Anterior cingulate cortex (tissue), 58 donors: ENCODE measurements around the gene SECTM1.
A peak's percentile ranks its signal among the peaks of the same experiment; 100 is the strongest.

Source experiments
- DNase-seq, 58 donors: peaks; one replicate each; lab custom pipeline; 2025; lab: John Stamatoyannopoulos, UW

Gene SECTM1

DNA sequence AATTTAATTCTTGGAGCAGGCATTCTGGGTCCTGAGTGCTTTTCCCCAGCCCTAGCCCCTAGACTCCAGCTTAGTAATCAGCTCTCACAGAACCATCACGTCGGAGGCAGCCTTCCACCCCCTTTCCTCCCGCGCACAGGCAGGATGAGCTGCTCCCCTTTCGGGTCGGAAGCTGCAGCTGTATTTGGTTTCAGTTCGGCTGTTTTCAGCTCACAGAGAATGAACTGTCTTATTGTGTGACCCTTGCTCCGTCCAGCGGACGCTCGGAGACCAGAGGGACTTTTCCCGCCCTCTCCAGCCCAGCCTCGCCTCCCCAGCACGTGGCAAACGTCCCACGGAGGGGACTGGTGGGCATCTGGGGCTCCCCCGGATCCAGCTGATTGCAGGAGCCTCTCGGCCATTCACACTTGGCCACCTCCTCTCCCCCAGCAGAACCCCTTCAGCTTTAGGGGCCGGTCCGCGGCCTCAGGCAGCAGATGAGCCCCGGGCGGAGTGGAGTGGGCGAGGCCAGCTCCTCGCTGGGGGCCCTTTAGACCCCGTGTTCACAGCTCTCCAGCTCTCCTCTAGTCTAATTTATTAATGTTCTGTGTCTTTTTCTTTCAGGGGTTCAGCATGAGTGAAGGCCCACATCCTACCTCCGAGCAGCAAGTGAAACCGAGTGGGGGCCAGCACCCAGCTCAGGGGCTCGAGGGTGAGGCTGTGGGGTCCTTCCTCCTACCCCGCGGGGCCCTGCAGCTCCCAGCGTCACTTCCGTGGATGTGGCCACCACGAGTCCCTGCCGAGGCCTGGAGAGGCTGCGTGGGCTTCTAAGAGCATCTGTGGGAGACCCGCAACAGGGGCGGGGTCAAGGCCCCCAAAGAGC lies 37.1 kb upstream of the SECTM1 start:
- no peak for DNase-seq

DNA sequence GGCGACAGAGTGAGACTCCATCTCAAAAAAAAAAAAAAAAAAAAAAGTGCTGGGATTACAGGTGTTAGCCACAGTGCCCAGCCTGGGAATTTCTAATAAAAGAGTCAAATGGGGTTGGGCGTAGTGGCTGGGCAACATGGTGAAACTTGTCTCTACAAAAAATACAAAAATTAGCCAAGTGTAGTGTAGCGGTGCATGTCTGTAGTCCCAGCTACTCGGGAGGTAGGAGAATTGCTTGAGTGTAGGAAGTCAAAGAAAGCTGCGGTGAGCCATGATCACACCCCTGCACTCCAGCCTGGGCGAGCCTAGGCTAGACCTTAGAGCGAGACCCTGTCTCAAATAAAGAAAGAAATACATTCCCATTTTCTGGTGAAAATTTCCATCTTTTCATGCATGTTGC lies 35.6 kb upstream of the SECTM1 start:
- DNase-seq, result no peak

DNA sequence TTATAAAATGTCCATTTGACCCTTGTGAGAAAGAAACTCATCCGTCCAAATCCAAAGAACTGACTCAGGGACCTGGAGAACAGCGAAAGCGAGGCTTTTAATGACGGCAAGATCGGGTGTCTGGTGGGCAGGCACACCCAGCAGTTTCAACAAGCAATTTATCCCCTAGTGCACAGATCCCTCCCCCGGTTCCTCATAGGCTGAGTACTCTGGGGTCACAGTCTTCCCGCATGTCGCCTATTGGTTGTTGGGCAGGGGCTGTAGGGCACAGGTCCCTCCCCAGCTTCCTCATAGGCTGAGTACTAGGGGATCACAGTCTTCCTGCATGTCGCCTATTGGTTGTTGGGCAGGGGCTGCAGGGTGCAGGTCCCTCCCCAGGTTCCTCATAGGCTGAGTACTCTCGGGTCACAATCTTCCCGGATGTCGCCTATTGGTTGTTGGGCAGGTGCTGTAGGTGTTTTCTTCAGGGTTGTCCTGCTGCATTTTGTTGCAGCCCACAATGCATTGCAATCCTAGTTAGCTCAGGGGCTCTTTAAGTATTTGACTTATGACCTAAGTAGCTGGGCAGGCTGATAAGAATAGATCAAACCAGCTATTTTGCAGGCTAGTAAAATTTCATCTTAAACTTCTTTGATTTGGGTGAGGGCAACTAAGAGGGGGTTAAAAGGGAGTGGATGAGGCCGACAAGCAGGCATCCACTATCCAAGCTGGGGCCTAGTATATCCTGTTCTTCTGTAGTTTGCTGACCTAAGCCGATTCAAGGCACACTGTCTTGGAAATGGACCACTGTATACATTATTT lies 34.4 kb upstream of the SECTM1 start:
- DNase-seq, result no peak

DNA sequence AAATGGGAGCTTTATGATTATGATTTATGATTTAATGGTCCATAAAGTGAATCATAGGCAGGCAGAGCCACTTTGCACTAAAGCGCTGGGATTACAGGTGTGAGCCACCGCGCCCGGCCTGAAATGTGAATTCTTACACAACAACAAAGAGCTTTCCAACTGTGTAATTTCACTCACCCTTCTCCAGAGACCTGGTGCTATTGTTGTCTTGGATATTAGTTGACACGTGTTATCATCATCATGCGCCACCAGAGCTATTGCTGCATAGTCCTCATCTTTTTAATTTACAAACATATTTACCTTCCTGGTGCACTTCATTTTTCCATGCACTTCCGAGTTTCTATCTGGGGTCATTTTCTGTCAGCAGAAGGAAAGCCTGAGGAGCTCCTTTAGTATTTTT lies 33.2 kb upstream of the SECTM1 start:
- no peak for DNase-seq

DNA sequence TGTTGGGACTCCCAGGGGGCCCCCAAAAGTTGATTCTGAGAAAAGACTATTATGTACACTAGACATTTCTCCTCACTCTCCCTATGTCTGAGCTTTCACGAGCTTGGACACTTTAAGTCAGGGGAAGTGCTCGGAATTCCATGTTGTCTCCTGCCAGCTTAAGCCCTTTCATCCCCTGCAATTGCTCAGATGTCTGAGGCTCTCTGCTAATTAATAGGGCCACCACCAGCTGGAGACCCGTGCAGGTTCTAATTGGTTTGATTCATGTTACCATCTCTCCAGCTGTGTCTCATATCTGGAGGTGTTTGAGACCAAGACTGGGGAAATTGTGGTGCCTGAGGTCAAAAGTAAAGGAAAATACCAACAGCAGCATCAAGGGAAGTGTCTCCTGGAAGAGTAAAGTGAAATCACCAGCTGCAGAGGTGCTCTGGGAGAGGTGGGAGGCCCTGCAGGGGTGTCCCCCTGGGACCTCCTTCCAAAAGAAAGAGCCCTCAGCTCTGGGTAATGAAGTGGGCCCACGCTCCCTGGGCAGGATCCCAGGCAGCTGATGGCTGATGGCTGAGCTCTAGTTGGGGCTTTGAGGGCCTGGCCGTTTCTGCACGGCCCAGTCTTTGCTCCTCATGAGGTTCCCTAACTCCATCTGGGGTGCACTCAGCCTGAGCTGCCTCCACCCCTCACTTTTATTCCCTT lies 32.2 kb upstream of the SECTM1 start:
- no peak for DNase-seq

DNA sequence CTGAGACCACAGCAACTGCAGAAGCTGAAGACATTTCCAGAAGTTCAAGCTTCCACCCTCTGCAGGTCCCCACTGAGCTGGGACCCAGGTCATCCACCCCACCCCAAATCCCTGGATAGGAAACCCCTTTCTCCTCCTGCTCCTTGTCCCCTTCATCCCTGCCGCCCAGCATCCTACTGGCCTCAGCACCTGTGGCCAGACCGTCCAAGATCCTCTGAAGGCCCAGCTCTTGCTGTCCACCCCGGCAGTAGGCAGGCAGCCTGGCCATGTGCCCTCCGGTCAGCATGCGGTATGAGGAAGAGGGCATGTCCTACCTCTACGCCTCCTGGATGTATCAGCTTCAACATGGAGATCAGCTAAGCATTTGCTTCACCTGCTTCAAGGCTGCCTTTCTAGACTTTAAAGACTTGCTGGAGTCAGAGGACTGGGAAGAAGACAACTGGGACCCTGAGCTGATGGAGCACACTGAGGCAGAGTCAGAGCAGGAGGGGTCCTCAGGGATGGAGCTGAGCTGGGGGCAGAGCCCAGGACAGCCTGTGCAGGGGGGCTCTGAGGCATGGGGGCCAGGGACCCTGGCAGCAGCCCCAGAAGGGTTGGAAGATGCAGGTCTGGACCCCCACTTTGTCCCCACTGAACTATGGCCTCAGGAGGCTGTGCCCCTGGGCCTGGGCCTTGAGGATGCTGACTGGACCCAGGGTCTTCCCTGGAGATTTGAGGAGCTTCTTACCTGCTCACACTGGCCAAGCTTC lies 28.5 kb upstream of the SECTM1 start:
- DNase-seq, result no peak

DNA sequence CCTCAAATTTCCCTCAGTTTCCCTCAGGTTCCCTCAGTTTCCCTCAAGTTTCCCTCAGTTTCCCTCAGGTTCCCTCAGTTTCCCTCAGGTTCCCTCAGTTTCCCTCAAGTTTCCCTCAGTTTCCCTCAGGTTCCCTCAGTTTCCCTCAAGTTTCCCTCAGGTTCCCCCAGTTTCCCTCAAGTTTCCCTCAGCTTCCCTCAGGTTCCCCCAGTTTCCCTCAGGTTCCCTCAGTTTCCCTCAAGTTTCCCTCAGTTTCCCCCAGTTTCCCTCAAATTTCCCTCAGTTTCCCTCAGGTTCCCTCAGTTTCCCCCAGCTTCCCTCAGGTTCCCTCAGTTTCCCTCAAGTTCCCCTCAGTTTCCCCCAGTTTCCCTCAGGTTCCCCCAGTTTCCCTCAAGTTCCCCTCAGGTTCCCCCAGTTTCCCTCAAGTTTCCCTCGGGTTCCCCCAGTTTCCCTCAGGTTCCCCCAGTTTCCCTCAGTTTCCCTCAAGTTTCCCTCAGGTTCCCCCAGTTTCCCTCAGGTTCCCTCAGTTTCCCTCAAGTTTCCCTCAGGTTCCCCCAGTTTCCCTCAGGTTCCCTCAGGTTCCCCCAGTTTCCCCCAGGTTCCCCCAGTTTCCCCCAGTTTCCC lies 26.0 kb upstream of the SECTM1 start:
- peak in 1 of 58 donors; percentile 16 for DNase-seq

DNA sequence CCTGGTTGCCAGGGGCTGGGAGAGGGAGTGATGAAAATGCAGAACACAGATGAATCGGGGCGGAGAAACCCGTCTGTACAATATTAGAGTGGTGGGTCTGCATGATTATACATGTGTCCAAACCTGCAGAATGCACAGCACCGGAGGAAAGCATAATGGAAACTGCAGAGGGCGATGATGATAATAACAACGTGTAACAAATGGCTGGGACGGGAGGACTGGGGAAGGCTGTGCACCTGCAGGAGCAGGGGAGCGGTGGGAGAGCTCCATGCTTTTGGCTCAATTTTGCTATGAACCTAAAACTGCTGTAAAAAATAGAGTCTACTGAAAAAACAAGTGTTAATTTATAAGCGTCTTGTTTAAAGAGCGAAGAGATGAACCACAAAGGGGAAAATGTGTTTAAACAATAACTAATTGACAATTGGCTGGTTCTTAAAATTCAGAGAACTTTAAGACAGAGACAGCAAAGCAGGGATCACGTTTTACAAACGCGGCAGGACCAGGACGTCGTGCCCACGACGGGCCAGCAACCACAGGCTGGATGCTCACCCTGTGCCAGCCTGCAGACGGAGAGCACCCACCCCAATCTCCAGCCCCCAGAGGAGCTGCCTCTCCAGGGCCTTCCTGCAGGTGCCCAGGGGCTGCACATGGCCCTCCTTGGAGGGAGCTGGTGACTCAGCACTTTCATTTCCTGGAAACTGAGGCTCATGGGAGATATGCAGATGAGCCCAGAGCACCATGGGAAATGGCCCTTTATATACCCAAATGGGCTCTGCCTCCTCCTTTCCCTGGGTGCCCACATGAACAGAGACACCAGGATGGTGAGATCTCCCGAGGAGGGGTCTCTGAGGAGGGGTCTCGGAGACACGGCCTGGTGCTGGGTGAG lies 25.1 kb upstream of the SECTM1 start, which contains the start of gene TEX19:
TSS of gene TEX19 (plus strand) at position 783 of the 886 bp plus-strand sequence. CDS start 2,904 bp downstream, outside the sequence.
- DNase-seq, result no peak

DNA sequence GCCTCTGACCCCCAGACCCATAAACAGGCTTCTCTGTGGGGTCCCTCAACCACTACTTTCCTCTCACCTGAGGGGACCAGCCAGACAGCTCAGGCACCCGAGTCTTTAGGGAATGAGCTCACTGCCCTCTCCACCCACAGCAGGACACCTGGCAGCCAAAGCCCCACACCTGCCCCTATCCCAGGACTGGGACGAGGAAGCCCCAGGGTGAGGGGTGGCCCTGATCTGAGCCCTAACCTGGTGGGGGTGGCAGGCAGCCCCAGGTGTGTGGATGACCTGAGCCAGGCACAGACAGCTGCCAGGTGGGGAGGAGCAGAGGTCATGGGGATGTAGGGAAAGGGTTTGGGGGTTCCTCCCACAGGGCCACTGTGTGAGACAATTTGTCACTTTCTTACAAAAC lies 23.8 kb upstream of the SECTM1 start:
- DNase-seq, result no peak

DNA sequence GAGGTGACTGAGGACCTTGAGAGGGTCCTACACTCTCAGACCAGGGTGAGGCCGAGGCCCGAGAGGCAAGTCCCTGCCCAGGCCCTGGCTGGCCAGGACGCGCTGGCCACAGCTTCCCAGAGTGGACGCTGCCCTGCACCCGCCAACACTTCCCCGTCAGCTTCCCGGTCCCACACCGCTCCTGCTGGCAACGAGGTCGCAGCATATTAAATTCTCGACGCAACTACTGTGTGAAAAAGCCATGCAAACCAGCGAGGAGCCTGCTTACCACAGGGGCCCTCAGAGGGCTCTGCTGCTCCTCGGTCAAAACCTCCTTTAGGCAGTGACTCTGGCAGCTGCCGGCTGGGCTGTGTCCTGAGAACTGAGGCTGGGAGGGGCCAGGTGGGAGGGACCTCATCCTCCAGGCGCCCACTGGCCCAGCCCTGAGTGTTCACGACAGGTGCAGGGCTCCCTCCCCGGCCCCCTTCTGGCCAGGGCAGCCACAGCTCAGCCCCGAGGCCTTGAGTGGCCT lies 23.3 kb upstream of the SECTM1 start:
- DNase-seq, result no peak

DNA sequence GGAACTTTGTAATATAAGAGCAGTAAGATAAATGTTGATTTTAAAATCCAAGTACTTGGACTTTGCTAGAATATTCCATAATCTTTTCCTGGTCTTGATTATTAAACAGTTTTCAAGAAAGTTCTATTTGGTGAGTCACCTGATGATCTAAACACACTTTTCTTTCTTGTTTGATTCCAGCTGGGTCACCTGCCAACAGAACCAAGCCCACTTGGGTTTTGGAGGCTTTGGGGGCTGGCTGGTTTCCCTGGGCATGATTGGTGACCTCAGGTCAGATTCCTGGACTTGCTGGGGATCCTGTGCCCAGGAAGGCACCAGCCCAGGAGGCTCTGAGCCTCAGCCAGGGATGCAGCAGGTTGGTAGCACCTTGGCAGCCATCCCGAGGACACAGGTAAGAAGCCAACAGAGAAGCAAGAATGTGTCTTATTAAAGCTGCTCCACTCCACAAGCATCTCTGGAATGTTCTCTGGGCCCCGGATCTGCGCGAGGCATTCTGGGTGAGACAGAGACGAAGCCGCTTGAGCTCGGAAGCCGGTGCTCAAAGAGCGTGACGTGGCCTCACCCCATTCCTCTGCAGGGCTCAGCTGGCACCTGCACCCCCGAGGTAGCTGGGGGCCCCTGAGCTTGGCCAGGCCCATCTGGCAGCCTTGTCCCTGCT lies 22.3 kb upstream of the SECTM1 start:
- no peak for DNase-seq

DNA sequence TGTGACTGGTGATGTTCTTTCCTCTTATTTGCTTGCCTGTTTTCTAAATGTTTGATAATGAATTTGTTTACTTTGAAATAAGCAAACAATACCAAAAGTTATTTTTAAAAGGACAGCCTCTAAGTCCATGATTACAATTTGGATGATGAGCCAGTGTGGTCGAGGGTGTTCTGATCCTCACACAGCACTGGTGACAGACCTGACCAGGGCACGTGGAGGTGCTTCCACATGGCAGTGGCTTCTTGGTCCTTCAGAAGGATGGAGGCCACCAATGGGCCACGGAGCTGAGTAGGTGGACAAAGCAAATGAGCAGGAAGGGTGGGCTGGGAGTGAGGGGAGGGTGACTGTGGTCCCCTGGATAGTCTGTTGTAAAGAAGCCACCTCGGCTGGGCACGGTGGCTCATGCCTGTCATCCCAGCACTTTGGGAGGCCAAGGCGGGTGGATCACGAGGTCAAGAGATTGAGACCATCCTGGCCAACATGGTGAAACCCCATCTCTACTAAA lies 21.3 kb upstream of the SECTM1 start:
- no peak for DNase-seq

DNA sequence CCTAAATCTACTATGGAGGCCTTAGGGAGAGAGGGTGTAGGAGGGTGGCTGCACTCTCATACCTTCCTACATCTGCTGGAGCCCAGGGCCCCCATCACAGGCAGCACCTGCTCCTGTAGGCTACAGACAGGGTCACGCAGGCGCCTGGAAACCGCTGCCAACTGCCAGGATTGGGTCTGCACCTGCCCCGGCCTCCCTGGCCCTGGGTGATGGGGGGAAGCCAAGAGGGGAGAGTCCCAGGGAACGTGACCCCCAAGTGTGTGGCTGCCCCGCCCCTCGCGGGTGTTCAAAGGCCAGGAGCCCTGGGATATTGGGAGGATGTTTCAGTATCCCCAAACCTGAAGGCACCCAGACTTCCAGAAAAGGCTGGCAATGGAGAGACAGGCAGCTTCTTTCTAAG lies 19.9 kb upstream of the SECTM1 start:
- DNase-seq, result no peak

DNA sequence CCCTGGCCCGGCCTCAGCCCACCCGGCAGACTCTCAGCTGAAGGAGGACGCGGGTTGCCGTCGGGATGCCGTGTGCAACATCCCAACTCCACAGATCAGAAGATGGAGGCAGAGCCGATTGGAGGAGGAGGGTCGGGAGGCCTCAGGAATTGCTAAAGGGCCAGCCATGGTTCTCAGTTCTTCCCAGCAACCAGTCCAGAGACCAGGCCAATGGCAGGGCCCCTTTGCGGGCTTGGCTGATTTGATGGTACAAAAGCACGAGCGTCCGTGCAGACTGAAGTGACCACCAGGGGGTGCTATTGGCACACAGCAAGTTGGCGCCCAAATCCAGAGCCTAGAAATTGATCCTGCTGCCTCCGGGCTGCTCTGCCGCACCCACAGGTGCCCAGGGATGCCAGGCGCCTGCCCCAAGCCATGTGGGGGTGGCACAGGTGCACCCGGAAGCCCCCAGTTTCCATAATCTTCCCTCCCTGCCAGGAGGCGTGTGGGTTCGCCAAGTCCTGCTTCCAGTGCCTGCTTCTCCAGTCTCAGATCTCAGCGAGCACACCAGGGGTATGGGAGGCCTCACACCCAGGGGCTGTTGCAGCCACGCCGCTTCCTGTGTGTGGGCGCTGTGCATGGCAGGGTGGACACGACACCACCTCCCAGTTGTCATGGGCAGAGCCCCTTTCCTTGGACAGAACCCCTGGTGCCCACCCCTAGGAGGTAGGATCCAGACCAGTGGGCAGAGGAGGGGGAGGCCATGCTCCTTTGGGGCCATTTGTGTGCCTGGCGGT lies 18.3 kb upstream of the SECTM1 start:
- DNase-seq, result peak in 56 of 58 donors; percentile 9 to 91 (median 62)

DNA sequence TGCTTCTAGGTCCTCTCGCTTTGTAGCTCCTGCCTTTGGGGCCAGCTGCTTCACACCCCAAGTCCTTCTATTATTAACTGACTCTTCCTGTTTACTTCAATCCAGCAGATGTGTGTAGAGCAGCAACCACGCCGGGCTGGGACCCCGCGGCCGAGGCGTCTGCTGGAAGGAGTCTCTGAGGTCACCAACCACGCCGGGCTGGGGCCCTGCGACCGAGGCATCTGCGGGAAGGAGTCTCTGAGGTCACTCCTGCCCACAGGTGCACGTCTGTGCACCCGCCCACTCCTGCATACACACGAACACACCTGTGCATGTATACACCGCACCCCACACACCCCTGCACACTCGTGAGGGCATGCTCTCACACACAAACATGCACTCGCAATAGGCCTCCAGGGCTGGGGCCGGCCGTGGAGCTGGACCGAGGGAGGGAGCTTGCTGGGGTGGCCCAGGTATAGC lies 17.7 kb upstream of the SECTM1 start:
- DNase-seq, result no peak

DNA sequence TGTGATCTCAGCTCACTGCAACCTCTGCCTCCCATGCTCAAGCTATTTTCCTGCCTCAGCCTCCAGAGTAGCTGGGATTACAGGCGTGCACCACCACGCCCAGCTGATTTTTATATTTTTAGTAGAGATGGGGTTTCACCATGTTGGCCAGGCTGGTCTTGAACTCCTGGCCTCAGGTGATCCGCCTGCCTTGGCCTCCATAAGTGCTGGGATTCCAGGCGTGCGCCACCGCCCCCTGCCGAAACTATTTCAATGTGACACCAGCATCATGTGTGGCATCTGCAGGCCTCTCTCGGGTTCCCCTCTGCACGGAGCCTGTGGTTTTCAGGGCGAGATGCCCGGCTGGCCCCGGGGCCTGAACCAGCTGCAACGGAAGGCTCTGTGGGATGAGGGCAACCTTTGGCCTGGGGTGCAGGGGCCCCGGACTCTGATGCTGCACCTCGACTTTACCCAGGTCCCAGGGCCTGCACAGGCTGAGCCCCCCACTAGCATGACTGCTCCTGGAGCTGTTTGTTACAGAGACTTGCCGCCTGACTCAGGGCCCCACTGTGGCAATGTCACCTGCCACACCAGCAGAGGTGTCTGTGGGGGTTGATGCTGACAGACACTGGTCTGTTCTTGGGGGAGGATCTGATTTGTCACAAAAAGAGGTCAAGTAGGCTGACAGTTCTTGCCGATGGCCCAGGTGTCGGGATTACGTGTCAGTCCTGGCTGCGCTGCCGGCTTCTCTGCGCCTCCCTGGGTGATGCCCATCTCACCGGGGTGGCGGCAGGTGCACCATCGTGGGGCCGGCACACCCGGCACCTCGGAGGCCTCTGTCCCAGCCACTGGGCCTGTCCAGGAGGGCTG lies 16.8 kb upstream of the SECTM1 start:
- no peak for DNase-seq
